Activated CD8-positive, alpha-beta T cell treated with anti-CD3 and anti-CD28 coated beads, Interleukin-2, amount 10 ng/mL, durations not matched to agents 7 days and 5 days (primary cell): ENCODE data around the gene COQ10B. TPM values are rescaled to one million over a fixed set of nuclear protein-coding genes. Genes with fewer than 3 reads are reported as not detected.
"Not testable (repeated sequence)": the region's sequence is repeated elsewhere in the genome, so short reads cannot be mapped to it uniquely, and the experiment has no call there.

Experiments used
- ATAC-seq: fragments of 150-1000 bp; cut with Tn5 transposase; one replicate; pipeline ENCODE4 v1.10.0; 2021; ENCODE audit warnings: moderate library complexity
- CTCF ChIA-PET: fragments of 350-600 bp; sonication (Branson Sonifier 250); formaldehyde crosslinking; loops from one replicate; lab custom pipeline; 2021; ENCODE audit warnings: antibody characterized with exemption; lab: Charles Lee
- POLR2A ChIA-PET: fragments of 350-600 bp; sonication (Branson Sonifier 250); formaldehyde crosslinking; loops from one replicate; lab custom pipeline; 2021; ENCODE audit warnings: antibody characterized with exemption; lab: Charles Lee
- DNase-seq: peaks from one replicate; pipeline ENCODE4 v3.0.0-alpha.2; 2020
- H3K27ac Mint-ChIP-seq: one replicate; pipeline ENCODE4 v1.8.0; 2021; ENCODE audit warnings: mild to moderate bottlenecking, mixed read lengths
- H3K27me3 Mint-ChIP-seq: one replicate; pipeline ENCODE4 v1.8.0; 2021; ENCODE audit warnings: low read depth, mixed read lengths
- H3K36me3 Mint-ChIP-seq: one replicate; pipeline ENCODE4 v1.8.0; 2021; ENCODE audit warnings: low read depth, mixed read lengths
- H3K4me1 Mint-ChIP-seq: one replicate; pipeline ENCODE4 v1.8.0; 2021; ENCODE audit warnings: low read depth, mixed read lengths
- H3K4me3 Mint-ChIP-seq: one replicate; pipeline ENCODE4 v1.8.0; 2021; ENCODE audit warnings: mild to moderate bottlenecking, mixed read lengths
- H3K9me3 Mint-ChIP-seq: one replicate; pipeline ENCODE4 v1.8.0; 2022; ENCODE audit warnings: mixed read lengths; ENCODE audit not compliant: insufficient read depth
- total RNA-seq, 2 experiments: library from RNA; stranded (reverse); gene quantifications; one replicate each; pipeline ENCODE4 v1.2.3, GENCODE V29; 2021

Gene COQ10B
- total RNA-seq, 2 experiments from 2014 or later = 22.5 to 22.6 TPM

GRCh38 chr2:197452754-197453122 lies 614 bp upstream of the COQ10B start:
- H3K27ac Mint-ChIP-seq = peak overlapping the region; percentile 100
- no peak for ATAC-seq
- H3K36me3 Mint-ChIP-seq = peaks cover 12% of the 10 kb centered on the region
- ChIA-PET CTCF (interaction anchor here (0.7 to 1.5 kb wide), 6 partner anchors 10 to 313 kb away, joined by 3 to 6 read pairs (median 4); partner anchors contain the start of gene SF3B1), POLR2A (interaction anchor here (0.6 to 6.3 kb wide), 16 partner anchors 8 to 824 kb away, joined by 3 to 143 read pairs (median 4); partner anchors contain the start of genes GTF3C3, HSPD1, HSPE1 and SF3B1)
- peaks cover 33% of the 10 kb centered on the region for H3K4me1 Mint-ChIP-seq
- no peak for DNase-seq
- no peaks in the 10 kb centered on the region for H3K9me3 Mint-ChIP-seq
- H3K4me3 Mint-ChIP-seq = peak overlapping the region; percentile 96
- H3K27me3 Mint-ChIP-seq = no peaks in the 10 kb centered on the region

- H3K4me3 Mint-ChIP-seq = peak overlapping the region; percentile 96
- no peaks in the 10 kb centered on the region for H3K27me3 Mint-ChIP-seq
- peaks cover 12% of the 10 kb centered on the region for H3K36me3 Mint-ChIP-seq
- H3K9me3 Mint-ChIP-seq = no peaks in the 10 kb centered on the region
- H3K4me1 Mint-ChIP-seq = peaks cover 38% of the 10 kb centered on the region
- ATAC-seq (no peak), DNase-seq (no peak)
- POLR2A ChIA-PET = interaction anchor here (1.2 to 6.3 kb wide), 4 partner anchors 9 to 44 kb away, joined by 6 to 143 read pairs (median 20); partner anchors contain the start of genes HSPD1, HSPE1 and SF3B1
- peak overlapping the region; percentile 100 for H3K27ac Mint-ChIP-seq
- CTCF ChIA-PET = interaction anchor here (1.2 to 1.5 kb wide), 2 partner anchors 10 to 19 kb away, joined by 4 to 5 read pairs; partner anchors contain the start of gene SF3B1
Measured at GRCh38 chr2:197453914-197454398, 604 bp downstream of the COQ10B start.

GRCh38 chr2:197454923-197455322 lies 1.6 kb downstream of the COQ10B start:
- no peak for DNase-seq

GRCh38 chr2:197455428-197455827 lies 2.1 kb downstream of the COQ10B start:
- Mint-ChIP-seq H3K27ac (no peak overlapping the region), H3K36me3 (peaks cover 18% of the 10 kb centered on the region), H3K27me3 (no peaks in the 10 kb centered on the region), H3K4me1 (peaks cover 41% of the 10 kb centered on the region), H3K4me3 (no peak overlapping the region), H3K9me3 (no peaks in the 10 kb centered on the region)
- ChIA-PET POLR2A (interaction anchor here (0.9 to 3.5 kb wide), 3 partner anchors 21 to 61 kb away, joined by 3 to 34 read pairs (median 4); partner anchors contain the start of genes HSPD1, HSPE1, MOB4 and SF3B1), CTCF (no interaction called here)
- DNase-seq = no peak
- no peak for ATAC-seq

More at GRCh38 chr2:197454923-197455322, 1.6 kb downstream of the COQ10B start:
- H3K27ac Mint-ChIP-seq = peak overlapping the region; percentile 17
- H3K4me1 Mint-ChIP-seq = peaks cover 41% of the 10 kb centered on the region
- CTCF ChIA-PET = no interaction called here
- H3K27me3 Mint-ChIP-seq = no peaks in the 10 kb centered on the region
- peaks cover 16% of the 10 kb centered on the region for H3K36me3 Mint-ChIP-seq
- POLR2A ChIA-PET = interaction anchor here (1.1 to 3.5 kb wide), 2 partner anchors 43 to 61 kb away, joined by 4 to 34 read pairs; partner anchors contain the start of genes HSPD1, HSPE1 and MOB4
- no peaks in the 10 kb centered on the region for H3K9me3 Mint-ChIP-seq
- no peak for ATAC-seq
- peak overlapping the region; percentile 96 for H3K4me3 Mint-ChIP-seq

GRCh38 chr2:197460649-197461048 lies 7.3 kb downstream of the COQ10B start:
- Mint-ChIP-seq H3K27ac (no peak overlapping the region), H3K36me3 (peaks cover 39% of the 10 kb centered on the region), H3K9me3 (no peaks in the 10 kb centered on the region), H3K27me3 (no peaks in the 10 kb centered on the region), H3K4me1 (peaks cover 16% of the 10 kb centered on the region), H3K4me3 (no peak overlapping the region)
- ATAC-seq = no peak
- DNase-seq = no peak
- ChIA-PET CTCF (interaction anchor here (1.2 kb wide), 1 partner anchor 35 kb away, joined by 3 read pairs; no protein-coding TSS in a partner anchor), POLR2A (interaction anchor here (0.7 to 1.4 kb wide), 3 partner anchors 10 to 38 kb away, joined by 3 to 7 read pairs (median 3); partner anchors contain the start of gene SF3B1)

- ChIA-PET CTCF (interaction anchor here (1.2 kb wide), 1 partner anchor 34 kb away, joined by 3 read pairs; no protein-coding TSS in a partner anchor), POLR2A (interaction anchor here (0.7 to 1.4 kb wide), 4 partner anchors 10 to 37 kb away, joined by 3 to 7 read pairs (median 4); partner anchors contain the start of gene SF3B1)
- no peaks in the 10 kb centered on the region for H3K27me3 Mint-ChIP-seq
- DNase-seq (no peak), ATAC-seq (no peak)
- peaks cover 37% of the 10 kb centered on the region for H3K36me3 Mint-ChIP-seq
- peaks cover 12% of the 10 kb centered on the region for H3K4me1 Mint-ChIP-seq
- no peak overlapping the region for H3K27ac Mint-ChIP-seq
- no peaks in the 10 kb centered on the region for H3K9me3 Mint-ChIP-seq
- no peak overlapping the region for H3K4me3 Mint-ChIP-seq
Measured at GRCh38 chr2:197461057-197461456, 7.7 kb downstream of the COQ10B start.

- POLR2A ChIA-PET = no interaction called here
- Mint-ChIP-seq H3K27ac (no peak overlapping the region), H3K36me3 (peaks cover 46% of the 10 kb centered on the region), H3K27me3 (no peaks in the 10 kb centered on the region), H3K4me3 (no peak overlapping the region), H3K9me3 (no peaks in the 10 kb centered on the region), H3K4me1 (peaks cover 2% of the 10 kb centered on the region)
- CTCF ChIA-PET = interaction anchor here (1.9 kb wide), 1 partner anchor 11 kb away, joined by 4 read pairs; the partner anchor contains the start of gene COQ10B
- DNase-seq = no peak
- ATAC-seq = no peak
Measured at GRCh38 chr2:197464175-197464574, 10.8 kb downstream of the COQ10B start.

- no peaks in the 10 kb centered on the region for H3K27me3 Mint-ChIP-seq
- ChIA-PET POLR2A (interaction anchor here (1.0 kb wide), 1 partner anchor 19 kb away, joined by 4 read pairs; the partner anchor contains the start of gene COQ10B), CTCF (interaction anchor here (2.2 kb wide), 1 partner anchor 19 kb away, joined by 6 read pairs; the partner anchor contains the start of gene COQ10B)
- ATAC-seq (no peak), DNase-seq (no peak)
- no peaks in the 10 kb centered on the region for H3K9me3 Mint-ChIP-seq
- peaks cover 3% of the 10 kb centered on the region for H3K4me1 Mint-ChIP-seq
- peaks cover 37% of the 10 kb centered on the region for H3K36me3 Mint-ChIP-seq
- H3K4me3 Mint-ChIP-seq = no peak overlapping the region
- no peak overlapping the region for H3K27ac Mint-ChIP-seq
Measured at GRCh38 chr2:197472166-197472565, 18.8 kb downstream of the COQ10B start.

GRCh38 chr2:197477797-197478196 lies 24.4 kb downstream of the COQ10B start:
- no peaks in the 10 kb centered on the region for H3K9me3 Mint-ChIP-seq
- no peak for DNase-seq
- H3K4me3 Mint-ChIP-seq = no peak overlapping the region
- POLR2A ChIA-PET = interaction anchor here (0.6 to 1.8 kb wide), 2 partner anchors 22 to 478 kb away, joined by 3 to 7 read pairs; partner anchors contain the start of genes HSPD1 and HSPE1
- ATAC-seq = no peak
- H3K36me3 Mint-ChIP-seq = peaks cover 51% of the 10 kb centered on the region
- H3K27me3 Mint-ChIP-seq = no peaks in the 10 kb centered on the region
- no peak overlapping the region for H3K27ac Mint-ChIP-seq
- CTCF ChIA-PET = no interaction called here
- peaks cover 5% of the 10 kb centered on the region for H3K4me1 Mint-ChIP-seq

- Mint-ChIP-seq H3K9me3 (no peaks in the 10 kb centered on the region), H3K4me1 (peaks cover 5% of the 10 kb centered on the region), H3K4me3 (no peak overlapping the region), H3K36me3 (peaks cover 62% of the 10 kb centered on the region), H3K27ac (no peak overlapping the region), H3K27me3 (no peaks in the 10 kb centered on the region)
- ATAC-seq (no peak), DNase-seq (no peak)
- ChIA-PET CTCF (interaction anchor here (0.6 kb wide), 1 partner anchor 18 kb away, joined by 3 read pairs; no protein-coding TSS in a partner anchor), POLR2A (no interaction called here)
Measured at GRCh38 chr2:197480165-197481036, 27.0 kb downstream of the COQ10B start.

GRCh38 chr2:197484248-197484647 lies 30.9 kb downstream of the COQ10B start:
- not testable (repeated sequence) for H3K4me3 Mint-ChIP-seq, H3K27ac Mint-ChIP-seq, H3K27me3 Mint-ChIP-seq, H3K4me1 Mint-ChIP-seq, DNase-seq, H3K9me3 Mint-ChIP-seq
- POLR2A ChIA-PET = interaction anchor here (0.7 kb wide), 1 partner anchor 49 kb away, joined by 3 read pairs; the partner anchor contains the start of gene SF3B1
- H3K36me3 Mint-ChIP-seq = peaks cover 74% of the 10 kb centered on the region
- CTCF ChIA-PET = interaction anchor here (1.2 kb wide), 1 partner anchor 14 kb away, joined by 3 read pairs; no protein-coding TSS in a partner anchor
- peak; percentile 3 for ATAC-seq
